ENCODE results near the gene FAR2.
"Not testable (repeated sequence)": the region's sequence is repeated elsewhere in the genome, so short reads cannot be mapped to it uniquely, and the experiment has no call there.

FAR2 gene

GRCh38 chr12:29148911-29149690, at the start of gene FAR2:
FAR2 (plus strand) TSS chr12:29149278; CDS start chr12:29270450, 121,172 bp downstream.
- DNase-seq (ENCODE audit: low read depth in 2 of 2, low spot score in 1 of 2) = peak in 1 of 2 donors; percentile 13

DNA sequence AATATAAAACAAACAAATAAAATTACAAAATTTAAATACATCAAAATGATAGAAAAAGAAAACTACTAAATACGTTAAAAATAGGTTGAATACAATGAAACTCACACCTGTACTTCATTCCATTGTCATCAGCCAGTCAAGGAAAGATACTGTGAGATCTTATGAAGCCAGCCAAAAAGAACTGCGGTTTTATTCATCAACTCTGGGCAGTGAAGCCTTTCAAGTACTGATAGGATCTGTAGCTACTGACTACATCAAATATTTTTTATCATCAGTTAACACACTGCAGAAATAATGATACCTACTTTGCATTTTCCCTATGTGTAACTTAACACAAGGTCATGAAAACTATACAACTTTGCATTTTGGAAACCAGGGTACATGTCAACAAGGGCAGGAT, 46.3 kb upstream of the FAR2 start:
- DNase-seq (ENCODE audit: low read depth in 2 of 2, low spot score in 1 of 2) = no peak

GRCh38 chr12:29103539-29103974, 45.5 kb upstream of the FAR2 start:
- DNase-seq (ENCODE audit: low read depth in 2 of 2, low spot score in 1 of 2) = no peak

DNA sequence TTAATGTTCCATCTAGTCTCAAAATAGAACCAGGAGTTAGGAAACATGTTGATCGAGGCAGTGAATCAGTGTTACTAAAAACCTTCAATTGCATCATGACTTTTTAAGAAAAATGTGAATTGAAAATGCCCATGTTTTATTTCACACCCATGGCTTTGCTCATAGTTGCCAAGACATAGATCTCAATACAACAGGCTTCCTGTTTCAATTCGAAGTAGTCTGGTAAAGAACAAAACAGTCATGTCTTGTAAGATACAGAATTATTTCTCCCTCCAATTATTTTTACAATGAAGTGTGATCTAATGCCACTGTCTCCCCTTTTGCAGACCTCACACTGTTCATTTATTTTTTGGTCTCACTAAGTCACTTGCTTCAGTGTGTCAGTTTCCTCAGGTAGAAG, 44.6 kb upstream of the FAR2 start:
- DNase-seq (ENCODE audit: low read depth in 2 of 2, low spot score in 1 of 2) = no peak

GRCh38 chr12:29110506-29111442, 38.3 kb upstream of the FAR2 start:
- no peak for DNase-seq (ENCODE audit: low read depth in 2 of 2, low spot score in 1 of 2)

DNA sequence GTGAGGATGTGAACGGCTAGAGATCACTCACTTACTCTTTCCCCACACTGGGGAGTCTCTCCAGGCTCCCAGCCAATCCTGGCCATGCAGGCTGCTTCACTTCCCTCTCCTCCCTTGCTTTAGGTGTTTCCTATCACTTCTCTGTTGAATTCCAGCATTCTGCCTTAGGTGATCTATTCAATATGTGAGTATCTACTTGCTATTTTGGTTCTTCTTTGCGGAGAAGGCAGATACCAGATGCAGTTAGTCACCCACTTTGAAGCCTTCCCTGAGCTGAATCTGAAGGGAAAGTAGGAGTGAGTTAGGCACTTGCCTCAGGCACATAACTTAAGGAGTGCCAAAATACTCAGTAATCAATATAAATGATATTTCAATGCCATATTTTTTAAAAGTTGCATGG, 36.0 kb upstream of the FAR2 start:
- no peak for DNase-seq (ENCODE audit: low read depth in 2 of 2, low spot score in 1 of 2)

DNA sequence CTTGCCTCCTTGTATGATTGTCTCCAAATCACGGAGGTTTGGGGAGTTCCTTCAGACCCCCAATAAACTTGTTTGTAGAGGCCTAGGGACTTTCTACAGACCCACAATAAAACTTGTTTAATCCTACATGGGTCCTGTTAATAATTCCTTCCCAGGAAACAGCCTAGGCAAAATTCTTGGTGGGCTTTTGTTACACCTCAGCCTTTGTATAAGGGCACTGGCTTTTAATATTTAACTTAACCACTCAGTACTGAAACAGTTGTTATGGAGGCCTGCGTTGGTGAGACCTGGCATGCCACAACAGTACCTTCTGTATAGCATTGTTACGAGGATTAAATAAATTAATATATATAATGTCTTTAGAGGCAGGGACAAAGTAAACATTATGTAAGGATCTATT, 32.7 kb upstream of the FAR2 start:
- DNase-seq (ENCODE audit: low read depth in 2 of 2, low spot score in 1 of 2) = no peak

DNA sequence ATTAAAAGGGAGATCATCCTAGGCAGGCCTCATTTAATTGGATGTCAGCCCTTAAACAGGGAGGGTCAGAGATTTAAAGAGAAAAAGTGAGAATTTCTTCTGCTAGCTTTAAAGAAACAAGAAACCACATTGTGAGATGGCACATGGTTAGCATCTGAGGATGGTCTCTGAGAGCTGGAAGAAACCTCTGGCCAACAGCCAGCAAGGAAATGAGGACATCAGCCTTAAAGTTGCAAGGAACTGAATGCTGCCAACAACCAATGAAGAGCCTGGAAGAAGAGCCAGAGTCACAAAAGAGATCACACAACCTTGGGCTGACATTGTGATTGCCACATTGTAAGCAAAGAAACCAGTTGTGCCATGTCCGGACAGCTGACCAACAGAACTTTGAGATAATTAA, 17.5 kb upstream of the FAR2 start:
- DNase-seq (ENCODE audit: low read depth in 2 of 2, low spot score in 1 of 2) = no peak

DNA sequence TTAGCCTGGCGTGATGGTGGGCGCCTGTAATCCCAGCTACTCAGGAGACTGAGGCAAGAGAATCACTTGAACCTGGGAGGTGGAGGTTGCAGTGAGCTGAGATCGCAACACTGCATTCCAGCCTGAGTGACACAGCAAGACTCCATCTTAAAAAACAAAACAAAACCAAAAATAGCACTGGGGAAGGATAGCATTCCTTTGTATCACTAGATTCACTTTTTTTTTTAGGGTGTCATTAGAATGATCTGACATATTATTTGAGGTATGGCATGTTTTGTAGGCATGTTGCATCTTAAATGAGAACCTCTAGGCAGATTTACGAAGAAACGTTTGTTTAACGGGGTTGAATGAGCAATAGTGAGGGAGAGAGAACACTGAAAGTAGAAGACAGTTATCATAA, 16.8 kb upstream of the FAR2 start:
- DNase-seq (ENCODE audit: low read depth in 2 of 2, low spot score in 1 of 2) = no peak

DNA sequence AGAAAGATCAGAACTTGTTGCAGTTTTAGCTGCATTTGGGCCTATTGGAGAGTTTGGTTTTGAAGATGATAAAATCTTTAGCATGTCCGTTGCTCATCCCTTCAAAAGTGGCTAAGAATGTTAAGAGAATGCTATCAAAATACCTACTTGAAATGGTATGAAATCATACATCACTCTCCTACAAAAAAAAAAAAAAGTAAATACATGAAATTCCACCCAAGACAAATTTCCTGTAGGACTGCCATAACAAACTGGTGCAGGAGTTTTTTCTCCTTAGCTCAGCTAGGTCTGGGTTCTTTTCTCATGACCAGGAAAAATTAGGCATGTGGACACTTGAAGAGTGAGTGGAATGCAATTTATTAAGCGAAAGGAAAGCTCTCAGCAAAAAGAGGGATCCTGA, 15.9 kb upstream of the FAR2 start:
- no peak for DNase-seq (ENCODE audit: low read depth in 2 of 2, low spot score in 1 of 2)

DNA sequence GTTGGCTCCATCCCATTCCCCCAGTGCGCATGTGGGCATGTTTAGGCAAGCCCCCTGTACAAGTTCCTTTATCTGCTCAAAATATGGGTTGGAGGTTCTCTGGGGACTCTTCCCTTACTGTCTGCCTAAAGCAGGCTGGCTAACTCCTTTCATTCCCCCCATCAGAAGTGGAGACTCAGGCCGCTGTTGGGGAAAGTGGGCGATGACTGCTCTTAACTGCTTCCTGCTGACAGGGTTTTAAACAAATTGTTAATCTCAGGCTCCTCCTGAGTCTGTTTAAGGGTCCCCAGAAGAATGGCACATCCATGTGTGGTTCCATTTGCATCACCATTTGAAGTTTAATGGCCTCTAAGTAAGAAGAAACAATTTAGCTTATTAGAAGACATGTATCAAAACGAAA, 15.4 kb upstream of the FAR2 start:
- DNase-seq (ENCODE audit: low read depth in 2 of 2, low spot score in 1 of 2) = no peak

DNA sequence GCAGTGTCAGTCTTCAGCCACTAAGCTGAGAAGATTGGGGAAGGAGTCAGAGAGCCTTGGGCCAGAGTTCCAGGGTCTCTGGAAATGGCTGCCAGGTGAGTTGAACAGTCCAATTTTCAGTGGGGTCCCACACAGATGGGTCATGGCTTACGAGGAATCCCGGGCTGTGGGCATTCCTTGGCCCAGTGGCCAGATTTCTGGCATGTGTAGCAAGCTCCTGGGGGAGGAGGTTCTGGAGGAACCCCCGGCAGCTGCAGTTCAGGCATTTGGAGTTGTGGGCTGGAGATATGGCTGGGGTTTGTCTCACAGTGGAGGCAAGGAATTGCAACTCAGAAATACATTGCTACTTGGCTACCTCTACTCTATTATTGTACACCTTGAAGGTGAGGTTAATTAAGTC, 10.8 kb upstream of the FAR2 start:
- not testable (repeated sequence) for DNase-seq (ENCODE audit: low read depth in 2 of 2, low spot score in 1 of 2)

DNA sequence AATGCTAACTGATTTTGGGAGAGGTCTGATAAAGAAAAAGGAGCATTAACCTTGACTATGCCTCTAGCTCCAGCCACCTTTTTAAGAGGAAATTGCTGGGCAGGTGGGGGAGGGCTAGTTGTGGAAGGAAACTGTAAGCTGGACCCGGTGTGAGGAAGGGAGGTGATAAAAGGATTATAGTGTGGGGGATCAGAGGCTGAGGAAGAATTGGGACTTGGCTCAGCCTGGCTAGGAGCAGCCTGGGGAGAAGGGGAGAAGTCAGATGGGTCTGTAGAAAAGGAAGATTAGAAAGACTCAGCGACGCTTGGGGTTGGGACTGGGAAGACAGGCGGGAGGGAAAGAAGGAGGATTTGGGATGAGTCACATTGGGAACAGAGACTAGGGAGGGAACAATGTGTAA, 10.2 kb upstream of the FAR2 start:
- not testable (repeated sequence) for DNase-seq (ENCODE audit: low read depth in 2 of 2, low spot score in 1 of 2)

DNA sequence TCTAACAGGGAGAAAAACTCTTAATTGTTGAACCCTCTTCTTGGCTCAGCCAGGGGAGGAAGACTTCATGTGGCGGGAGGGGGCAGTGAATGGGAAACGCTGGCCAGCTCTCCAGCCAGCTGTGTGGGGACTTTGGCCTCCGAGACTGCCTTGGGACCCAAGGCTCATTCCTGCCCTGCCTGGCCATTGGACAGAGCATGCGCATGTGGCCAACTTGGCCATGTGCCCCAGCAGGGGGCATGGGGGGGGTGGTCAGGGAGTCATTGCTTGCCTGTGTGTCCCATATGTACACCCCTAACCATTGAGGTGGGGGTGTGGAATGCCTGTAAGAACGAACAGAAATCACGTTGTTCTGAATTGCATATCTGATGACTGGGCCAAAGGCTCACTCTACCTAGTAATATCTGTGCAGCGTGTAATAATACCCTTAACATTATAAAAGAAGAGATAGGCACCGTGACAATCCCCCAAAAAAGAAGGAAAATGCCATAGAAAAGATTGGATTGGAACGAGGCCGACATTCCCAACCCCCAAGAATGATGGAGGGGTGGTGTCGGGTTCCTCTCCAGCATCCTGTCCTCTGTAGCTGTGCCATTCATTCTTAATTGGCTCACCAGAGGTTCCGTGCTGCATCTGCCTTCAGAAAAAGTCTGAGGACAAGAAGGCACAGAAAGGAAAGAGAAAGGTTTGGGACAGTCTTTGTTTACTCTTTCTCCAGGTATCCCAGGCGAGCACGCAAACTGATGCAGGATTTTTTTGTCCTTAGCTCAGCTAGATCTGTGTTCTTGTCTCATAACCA, 3.5 kb upstream of the FAR2 start:
- DNase-seq (ENCODE audit: low read depth in 2 of 2, low spot score in 1 of 2) = no peak

DNA sequence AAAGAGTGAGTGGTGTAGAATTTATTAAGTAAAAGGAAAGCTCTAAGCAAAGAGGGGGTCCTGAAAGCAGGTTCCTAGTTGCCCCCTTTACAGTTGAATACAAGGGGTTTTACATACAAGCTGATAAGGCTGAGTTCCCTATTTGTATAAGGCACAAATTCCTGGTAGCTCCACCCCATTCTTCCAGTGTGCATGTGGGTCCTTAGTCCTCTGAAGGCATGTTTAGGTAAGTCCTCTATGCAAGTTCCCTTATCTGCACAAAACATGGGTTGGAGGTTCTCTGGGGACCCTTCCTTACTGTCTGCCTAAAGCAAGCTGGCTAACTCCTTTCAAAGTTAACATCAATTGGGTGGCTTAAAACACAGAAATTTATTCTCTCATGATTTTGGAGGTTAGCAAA, 2.9 kb upstream of the FAR2 start:
- DNase-seq (ENCODE audit: low read depth in 2 of 2, low spot score in 1 of 2) = no peak

- no peak for DNase-seq (ENCODE audit: low read depth in 2 of 2, low spot score in 1 of 2)
Measured at GRCh38 chr12:29147731-29148595, 1.1 kb upstream of the FAR2 start.

DNA sequence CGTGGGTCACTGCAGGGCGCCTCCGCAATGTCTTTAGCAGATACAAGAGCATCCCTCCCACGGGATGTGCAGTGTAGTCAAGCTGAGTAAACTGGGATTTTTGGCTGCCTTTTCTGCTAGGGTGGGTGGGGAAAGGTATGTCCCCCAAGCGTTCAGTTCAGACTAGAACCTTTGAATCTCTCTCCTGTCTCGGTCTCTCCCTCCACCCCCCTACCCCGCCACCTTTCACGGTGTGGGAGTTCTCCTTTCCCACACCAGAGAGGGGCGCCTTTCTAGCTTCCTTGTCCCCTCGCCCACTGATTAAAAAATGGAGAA, 525 bp upstream of the FAR2 start:
- DNase-seq (ENCODE audit: low read depth in 2 of 2, low spot score in 1 of 2) = no peak

GRCh38 chr12:29149691-29150281, 708 bp downstream of the FAR2 start:
- DNase-seq (ENCODE audit: low read depth in 2 of 2, low spot score in 1 of 2) = no peak

- DNase-seq (ENCODE audit: low read depth in 2 of 2, low spot score in 1 of 2) = no peak
Measured at GRCh38 chr12:29150462-29150861, 1.4 kb downstream of the FAR2 start.

GRCh38 chr12:29152223-29152868, 3.3 kb downstream of the FAR2 start:
- DNase-seq (ENCODE audit: low read depth in 2 of 2, low spot score in 1 of 2) = no peak
